ENCODE measurements around the gene PIGBOS1. TPM values are rescaled to one million over a fixed set of nuclear protein-coding genes. Genes with fewer than 3 reads are reported as not detected.
A peak's percentile ranks its signal among the peaks of the same experiment; 100 is the strongest.

Gene PIGBOS1
- total RNA-seq, 2 donors from 2014 or later, result 15.5 to 34.1 TPM

DNA sequence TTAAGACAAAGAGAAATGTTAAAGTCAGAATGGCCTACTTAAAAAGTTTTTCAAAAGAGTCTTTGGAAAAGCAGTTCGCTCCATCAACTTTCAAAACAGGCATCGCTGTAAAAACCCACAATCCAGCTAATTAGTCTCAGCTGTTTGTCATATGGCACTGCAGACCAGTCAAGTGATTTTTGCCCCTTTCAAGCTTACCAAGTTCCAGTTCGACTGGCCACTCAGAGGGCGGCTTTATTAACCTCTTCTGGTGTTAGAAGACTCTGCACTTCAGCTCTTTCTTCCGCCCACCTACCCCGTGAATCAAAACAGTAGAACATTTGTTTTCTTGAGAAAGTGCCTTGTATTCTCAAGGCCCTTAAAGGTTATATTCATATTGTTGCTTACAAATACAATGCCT, 48.6 kb downstream of the PIGBOS1 start:
- TF ChIP-seq, protein P1, sequence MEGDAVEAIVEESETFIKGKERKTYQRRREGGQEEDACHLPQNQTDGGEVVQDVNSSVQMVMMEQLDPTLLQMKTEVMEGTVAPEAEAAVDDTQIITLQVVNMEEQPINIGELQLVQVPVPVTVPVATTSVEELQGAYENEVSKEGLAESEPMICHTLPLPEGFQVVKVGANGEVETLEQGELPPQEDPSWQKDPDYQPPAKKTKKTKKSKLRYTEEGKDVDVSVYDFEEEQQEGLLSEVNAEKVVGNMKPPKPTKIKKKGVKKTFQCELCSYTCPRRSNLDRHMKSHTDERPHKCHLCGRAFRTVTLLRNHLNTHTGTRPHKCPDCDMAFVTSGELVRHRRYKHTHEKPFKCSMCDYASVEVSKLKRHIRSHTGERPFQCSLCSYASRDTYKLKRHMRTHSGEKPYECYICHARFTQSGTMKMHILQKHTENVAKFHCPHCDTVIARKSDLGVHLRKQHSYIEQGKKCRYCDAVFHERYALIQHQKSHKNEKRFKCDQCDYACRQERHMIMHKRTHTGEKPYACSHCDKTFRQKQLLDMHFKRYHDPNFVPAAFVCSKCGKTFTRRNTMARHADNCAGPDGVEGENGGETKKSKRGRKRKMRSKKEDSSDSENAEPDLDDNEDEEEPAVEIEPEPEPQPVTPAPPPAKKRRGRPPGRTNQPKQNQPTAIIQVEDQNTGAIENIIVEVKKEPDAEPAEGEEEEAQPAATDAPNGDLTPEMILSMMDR (IDR thresholded peaks at IDR 0.05), result no peak
- no peak for TF ChIP-seq POLR2A (IDR thresholded peaks at IDR 0.05)
- no peak for TF ChIP-seq POLR2AphosphoS5 (IDR thresholded peaks at IDR 0.05)
- H3K27ac ChIP-seq, result no peak overlapping the region
- H3K4me1 ChIP-seq (replicated peaks), result no peaks in the 10 kb centered on the region

DNA sequence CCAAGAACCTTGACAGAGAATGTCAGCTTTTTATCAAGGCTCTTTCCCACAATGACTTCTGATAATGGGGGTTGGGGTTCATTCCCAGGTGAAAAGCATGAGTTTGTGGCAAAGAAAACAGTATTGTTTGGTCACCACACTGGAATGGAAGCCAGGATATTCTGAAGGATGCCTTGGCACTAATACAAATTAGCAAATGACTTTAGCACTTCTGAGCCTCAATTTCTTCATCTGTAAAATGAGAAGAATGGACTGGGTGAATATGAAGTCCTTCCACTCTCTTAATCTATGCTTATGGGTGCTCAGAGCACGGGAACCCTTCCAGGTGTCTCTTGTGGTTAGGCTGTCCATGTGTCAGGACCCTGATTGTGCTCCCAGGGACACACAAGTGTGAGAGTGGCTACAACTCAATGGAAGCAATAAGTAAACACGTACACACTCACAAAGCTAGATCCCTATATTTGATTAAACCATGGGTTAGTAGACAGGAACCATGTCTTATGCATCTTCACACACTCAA, 50.7 kb downstream of the PIGBOS1 start:
- intact Hi-C loops (cut with DNase I), result no loop called here
- Histone ChIP-seq H3K4me1 (replicated peaks) (no peaks in the 10 kb centered on the region), H3K27me3 (replicated peaks; ENCODE audit: insufficient read depth) (no peaks in the 10 kb centered on the region), H3K4me3 (no peak overlapping the region), H3K9me3 (no peaks in the 10 kb centered on the region), H3K27ac (no peak overlapping the region), H3K36me3 (no peaks in the 10 kb centered on the region)
- 95% methylated on average over 2 of the region's 2 CpGs for WGBS
- TF ChIP-seq POLR2A (IDR thresholded peaks at IDR 0.05), result no peak
- TF ChIP-seq POLR2AphosphoS5 (IDR thresholded peaks at IDR 0.05), result no peak
- TF ChIP-seq, protein P1 (IDR thresholded peaks at IDR 0.05), result no peak
- no peak for DNase-seq (ENCODE audit: low spot score)

More for the DNA sequence above, 48.6 kb downstream of the PIGBOS1 start:
- Histone ChIP-seq H3K9me3 (no peaks in the 10 kb centered on the region), H3K36me3 (no peaks in the 10 kb centered on the region), H3K27me3 (replicated peaks; ENCODE audit: insufficient read depth) (no peaks in the 10 kb centered on the region), H3K4me3 (no peak overlapping the region)
- DNase-seq (ENCODE audit: low spot score), result no peak
- WGBS, result 83% methylated on average over 6 of the region's 6 CpGs
- intact Hi-C loops (cut with DNase I), result no loop called here

DNA sequence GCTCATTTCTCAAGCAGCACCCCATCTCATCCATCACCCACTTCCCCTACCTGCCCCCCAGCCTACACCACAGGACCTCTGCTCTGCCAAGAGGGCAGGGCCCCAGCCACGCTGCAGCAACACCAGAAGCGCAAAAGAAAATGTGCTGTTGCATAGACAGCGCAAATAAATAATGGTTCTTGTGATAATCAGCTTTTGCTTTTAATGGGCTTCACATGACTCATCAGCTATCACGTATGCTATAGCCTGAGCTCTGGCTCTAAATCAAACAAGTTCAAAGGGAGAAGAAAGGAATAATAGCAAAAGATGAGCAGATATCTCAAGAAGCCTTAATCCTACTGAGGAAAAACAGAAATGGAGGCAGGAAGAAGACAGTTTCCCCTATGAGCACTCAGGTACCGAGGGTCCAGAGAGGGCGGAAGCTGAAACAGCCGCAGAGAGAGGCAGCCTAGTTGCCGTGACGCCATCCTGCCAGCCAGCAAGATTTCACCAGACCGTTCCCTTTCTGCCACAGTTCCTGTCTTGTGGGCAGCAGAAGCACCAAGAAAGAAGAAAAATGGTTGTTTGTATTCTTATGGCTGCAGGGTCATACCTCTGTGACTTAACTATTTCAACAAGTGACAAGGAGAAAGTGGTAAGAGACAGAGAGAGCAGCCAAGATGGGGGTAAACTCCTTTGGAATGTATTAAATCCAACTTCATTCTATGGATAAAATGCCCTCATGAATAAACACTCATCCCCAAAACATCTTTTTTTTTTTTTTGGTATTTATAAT, 51.3 kb downstream of the PIGBOS1 start:
- H3K27ac ChIP-seq, result peak overlapping the region in 1 of 2 donors; percentile 46
- no peak overlapping the region for H3K4me3 ChIP-seq
- WGBS, result 50% methylated on average over 10 of the region's 10 CpGs
- no peak for TF ChIP-seq POLR2A (IDR thresholded peaks at IDR 0.05)
- TF ChIP-seq, protein P1 (IDR thresholded peaks at IDR 0.05), result no peak
- peak; percentile 4 for TF ChIP-seq POLR2AphosphoS5 (IDR thresholded peaks at IDR 0.05)
- H3K4me1 ChIP-seq (replicated peaks), result no peaks in the 10 kb centered on the region
- no peak for DNase-seq (ENCODE audit: low spot score)
- no peaks in the 10 kb centered on the region for H3K36me3 ChIP-seq
- no peaks in the 10 kb centered on the region for H3K9me3 ChIP-seq
- intact Hi-C loops (cut with DNase I), result no loop called here
- no peaks in the 10 kb centered on the region for H3K27me3 ChIP-seq (replicated peaks; ENCODE audit: insufficient read depth)

Other genes starting within 250 kb of the PIGBOS1 start
- 10 to 100 TPM; 51.5 to 64.0 TPM for gene RSL24D1, start 122.2 kb downstream of the PIGBOS1 start, total RNA-seq
- gene RAB27A, start 29.3 kb downstream of the PIGBOS1 start, total RNA-seq, result 10 to 100 TPM; 27.6 to 50.6 TPM
- 10 to 100 TPM; 13.0 to 15.3 TPM for gene PIGB, start 99 bp upstream of the PIGBOS1 start, total RNA-seq
- gene CCPG1, start 89.2 kb upstream of the PIGBOS1 start, total RNA-seq, result 10 to 100 TPM; 23.4 to 78.2 TPM
- gene PIERCE2, start 89.4 kb upstream of the PIGBOS1 start, total RNA-seq, result 1 to 10 TPM; 4.0 to 4.6 TPM
- gene DNAAF4, start 189.1 kb upstream of the PIGBOS1 start, total RNA-seq, result 1 to 10 TPM in 1 of 2 donors, under 1 TPM in 1; 0.55 to 4.0 TPM

Data from prostate gland (tissue), 2 donors.